Endothelial cell (in vitro differentiated cells): Measurements from ENCODE around the gene PPP1R1B. TPM values are rescaled to one million over a fixed set of nuclear protein-coding genes. Genes with fewer than 3 reads are reported as not detected.

Source experiments
- DNase-seq: peaks from one replicate; pipeline ENCODE4 v3.0.0; 2021; ENCODE audit warnings: low spot score
- H3K27ac Mint-ChIP-seq: one replicate; pipeline ENCODE4 v1.8.0; 2021; ENCODE audit warnings: mixed read lengths, inconsistent platforms; ENCODE audit not compliant: unreplicated experiment
- H3K27me3 Mint-ChIP-seq: one replicate; pipeline ENCODE4 v1.8.0; 2021; ENCODE audit warnings: mild to moderate bottlenecking, moderate library complexity, mixed read lengths, inconsistent platforms; ENCODE audit not compliant: unreplicated experiment
- H3K36me3 Mint-ChIP-seq: one replicate; pipeline ENCODE4 v1.8.0; 2021; ENCODE audit warnings: mild to moderate bottlenecking, low read depth, mixed read lengths, inconsistent platforms; ENCODE audit not compliant: unreplicated experiment
- H3K4me1 Mint-ChIP-seq: one replicate; pipeline ENCODE4 v1.8.0; 2021; ENCODE audit warnings: mild to moderate bottlenecking, mixed read lengths, inconsistent platforms; ENCODE audit not compliant: unreplicated experiment
- H3K4me3 Mint-ChIP-seq: one replicate; pipeline ENCODE4 v1.8.0; 2021; ENCODE audit warnings: mild to moderate bottlenecking, mixed read lengths, inconsistent platforms; ENCODE audit not compliant: unreplicated experiment
- H3K9me3 Mint-ChIP-seq: one replicate; pipeline ENCODE4 v1.8.0; 2021; ENCODE audit warnings: mixed read lengths, inconsistent platforms; ENCODE audit not compliant: unreplicated experiment
- total RNA-seq: library from RNA; stranded (reverse); fragmentation: NEBNext Ultra II Directional; extraction: Animal tissue kit (Norgen Biotek cat#: 25700); gene quantifications from one replicate; pipeline ENCODE4 v1.2.1, GENCODE V29; 2021; ENCODE audit not compliant: unreplicated experiment
- TF ChIP-seq, protein P1 (sequence below): fragments of 200-600 bp; sonication (generic); IDR thresholded peaks from one replicate; pipeline ENCODE4 v1.5.0; 2021; ENCODE audit warnings: antibody characterized with exemption; ENCODE audit not compliant: unreplicated experiment

Gene PPP1R1B
- total RNA-seq, 1 donor from 2014 or later, result not detected

GRCh38 chr17:39669897-39670735, 43.4 kb downstream of the PPP1R1B start:
- no peak for DNase-seq
- Mint-ChIP-seq H3K4me3 (no peak overlapping the region), H3K27ac (no peak overlapping the region), H3K4me1 (peaks cover 4% of the 10 kb centered on the region), H3K9me3 (no peaks in the 10 kb centered on the region), H3K36me3 (peaks cover 5% of the 10 kb centered on the region), H3K27me3 (peaks cover 27% of the 10 kb centered on the region)
- TF ChIP-seq, protein P1, sequence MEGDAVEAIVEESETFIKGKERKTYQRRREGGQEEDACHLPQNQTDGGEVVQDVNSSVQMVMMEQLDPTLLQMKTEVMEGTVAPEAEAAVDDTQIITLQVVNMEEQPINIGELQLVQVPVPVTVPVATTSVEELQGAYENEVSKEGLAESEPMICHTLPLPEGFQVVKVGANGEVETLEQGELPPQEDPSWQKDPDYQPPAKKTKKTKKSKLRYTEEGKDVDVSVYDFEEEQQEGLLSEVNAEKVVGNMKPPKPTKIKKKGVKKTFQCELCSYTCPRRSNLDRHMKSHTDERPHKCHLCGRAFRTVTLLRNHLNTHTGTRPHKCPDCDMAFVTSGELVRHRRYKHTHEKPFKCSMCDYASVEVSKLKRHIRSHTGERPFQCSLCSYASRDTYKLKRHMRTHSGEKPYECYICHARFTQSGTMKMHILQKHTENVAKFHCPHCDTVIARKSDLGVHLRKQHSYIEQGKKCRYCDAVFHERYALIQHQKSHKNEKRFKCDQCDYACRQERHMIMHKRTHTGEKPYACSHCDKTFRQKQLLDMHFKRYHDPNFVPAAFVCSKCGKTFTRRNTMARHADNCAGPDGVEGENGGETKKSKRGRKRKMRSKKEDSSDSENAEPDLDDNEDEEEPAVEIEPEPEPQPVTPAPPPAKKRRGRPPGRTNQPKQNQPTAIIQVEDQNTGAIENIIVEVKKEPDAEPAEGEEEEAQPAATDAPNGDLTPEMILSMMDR, result no peak

DNA sequence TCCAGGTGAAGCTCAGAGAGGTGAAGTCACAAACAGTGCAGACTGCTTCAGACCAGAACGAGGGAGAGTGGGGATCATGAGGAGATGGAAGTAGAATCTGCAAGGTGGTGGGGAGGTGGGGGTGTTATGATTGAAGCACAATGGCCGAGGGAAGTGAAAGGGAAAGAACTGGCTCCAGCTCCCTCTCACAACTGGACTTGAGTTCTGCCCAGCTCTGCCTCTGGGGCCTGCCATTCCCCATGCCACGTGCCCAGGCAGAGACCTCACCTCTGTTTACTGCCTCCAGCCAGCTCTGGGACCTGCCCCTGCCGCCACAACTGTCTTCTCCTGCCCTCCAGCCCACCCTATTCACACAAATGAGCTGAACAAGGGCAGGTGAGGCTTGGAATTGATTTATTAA, 44.0 kb downstream of the PPP1R1B start:
- Mint-ChIP-seq H3K27me3 (peaks cover 31% of the 10 kb centered on the region), H3K4me1 (peaks cover 4% of the 10 kb centered on the region), H3K9me3 (no peaks in the 10 kb centered on the region), H3K27ac (no peak overlapping the region), H3K36me3 (peaks cover 5% of the 10 kb centered on the region), H3K4me3 (no peak overlapping the region)
- TF ChIP-seq, protein P1, result no peak
- DNase-seq, result no peak

DNA sequence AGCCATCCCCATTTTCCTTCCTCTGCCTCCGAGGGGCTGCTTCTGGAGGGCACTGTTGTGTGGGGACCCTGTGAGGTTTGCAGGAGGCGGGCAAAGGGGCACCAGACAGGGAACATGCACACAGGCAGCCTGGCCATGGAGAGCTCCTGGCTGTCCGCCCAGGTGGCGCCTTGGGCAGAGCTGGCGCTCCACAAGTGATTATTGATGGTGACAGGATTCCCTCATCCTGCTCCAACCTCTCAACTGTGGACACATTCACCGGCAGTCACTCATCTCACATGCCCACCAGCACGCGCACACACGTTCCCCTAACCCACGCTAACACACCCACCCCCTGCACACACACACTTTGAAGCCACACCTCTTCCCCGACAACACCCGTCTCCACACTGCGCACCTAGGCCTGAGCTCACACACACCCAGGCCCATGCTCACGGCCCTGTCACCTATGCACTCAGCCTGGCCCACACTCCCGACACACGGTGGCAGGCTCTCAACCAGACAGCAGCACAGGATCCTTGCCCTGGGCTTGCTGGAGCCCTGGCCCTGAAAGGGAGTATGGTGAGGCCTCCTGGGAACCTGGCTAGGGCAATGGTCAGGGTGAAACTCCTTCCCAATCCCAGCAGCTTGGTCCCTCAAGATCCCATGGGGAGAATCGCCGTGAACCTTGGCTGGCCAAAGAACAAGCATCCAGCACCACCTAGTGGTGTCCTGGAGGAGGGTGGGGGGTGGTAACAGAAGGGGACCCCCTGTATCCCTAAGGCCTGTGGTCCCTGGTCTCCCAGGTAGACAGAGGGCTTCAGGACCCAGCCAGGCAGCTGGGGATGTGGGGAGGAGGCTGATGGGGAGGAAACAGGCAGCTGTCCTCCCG, 45.1 kb downstream of the PPP1R1B start:
- Mint-ChIP-seq H3K27me3 (peaks cover 24% of the 10 kb centered on the region), H3K4me3 (no peak overlapping the region), H3K36me3 (peaks cover 5% of the 10 kb centered on the region), H3K27ac (peak overlapping the region; percentile 30), H3K4me1 (peaks cover 4% of the 10 kb centered on the region), H3K9me3 (no peaks in the 10 kb centered on the region)
- peak; percentile 58 for DNase-seq
- TF ChIP-seq, protein P1, result peak; percentile 42

- Mint-ChIP-seq H3K27me3 (peaks cover 23% of the 10 kb centered on the region), H3K9me3 (no peaks in the 10 kb centered on the region), H3K4me1 (peaks cover 4% of the 10 kb centered on the region), H3K27ac (no peak overlapping the region), H3K4me3 (no peak overlapping the region), H3K36me3 (peaks cover 5% of the 10 kb centered on the region)
- TF ChIP-seq, protein P1, result no peak
- DNase-seq, result no peak
These were observed 46.0 kb downstream of the PPP1R1B start for GRCh38 chr17:39672522-39673334.
